Ascending aorta (tissue), 2 donors: ENCODE measurements around the gene PAPLN. TPM values are rescaled to one million over a fixed set of nuclear protein-coding genes. Genes with fewer than 3 reads are reported as not detected.

Experiments used
- DNase-seq, 2 donors: peaks; one replicate each; pipeline ENCODE4 v3.0.0-alpha.2; 2019; ENCODE audit warnings: low spot score in 2 of 2
- H3K27ac ChIP-seq, 2 donors: fragments of 200-600 bp; sonication (generic); one replicate each; pipeline ENCODE4 v1.5.1; 2016 to 2017; ENCODE audit warnings: mild to moderate bottlenecking in 1 of 2
- H3K27me3 ChIP-seq: fragments of 200-600 bp; sonication (generic); one replicate; pipeline ENCODE4 v1.5.1; 2017
- H3K36me3 ChIP-seq, 2 donors: fragments of 200-600 bp; sonication (generic); one replicate each; pipeline ENCODE4 v1.5.1; 2016
- H3K4me1 ChIP-seq, 2 donors: fragments of 200-600 bp; sonication (generic); one replicate each; pipeline ENCODE4 v1.5.1; 2016 to 2017; ENCODE audit warnings: mild to moderate bottlenecking in 1 of 2
- H3K4me3 ChIP-seq, 2 donors: fragments of 200-600 bp; sonication (generic); one replicate each; pipeline ENCODE4 v1.5.1; 2016 to 2017; ENCODE audit warnings: mild to moderate bottlenecking in 1 of 2
- H3K9me3 ChIP-seq, 2 donors: fragments of 200-600 bp; sonication (generic); one replicate each; pipeline ENCODE4 v1.5.1; 2016
- intact Hi-C: fragments of 100-400 bp; cut with DNase I; formaldehyde crosslinking; loops from one replicate; pipeline ENCODE4 v1.15.1; 2023
- total RNA-seq: library from RNA; depleted of rRNA; stranded (reverse); fragments of >200 nt; gene quantifications from one replicate; pipeline ENCODE4 v1.1.0, GENCODE V29; 2016
- TF ChIP-seq, protein P1 (sequence below), 3 experiments: fragments of 200-600 bp in 2 of 3; fragments of 450-650 bp in 1 of 3; sonication (generic) in 2 of 3; IDR thresholded peaks; one replicate each; pipeline ENCODE4 v1.5.1; 2016 to 2019; ENCODE audit warnings: antibody characterized with exemption in 3 of 3, mild to moderate bottlenecking in 1 of 3, moderate library complexity in 1 of 3

Gene PAPLN
- total RNA-seq, 1 donor from 2014 or later = 4.9 TPM

DNA sequence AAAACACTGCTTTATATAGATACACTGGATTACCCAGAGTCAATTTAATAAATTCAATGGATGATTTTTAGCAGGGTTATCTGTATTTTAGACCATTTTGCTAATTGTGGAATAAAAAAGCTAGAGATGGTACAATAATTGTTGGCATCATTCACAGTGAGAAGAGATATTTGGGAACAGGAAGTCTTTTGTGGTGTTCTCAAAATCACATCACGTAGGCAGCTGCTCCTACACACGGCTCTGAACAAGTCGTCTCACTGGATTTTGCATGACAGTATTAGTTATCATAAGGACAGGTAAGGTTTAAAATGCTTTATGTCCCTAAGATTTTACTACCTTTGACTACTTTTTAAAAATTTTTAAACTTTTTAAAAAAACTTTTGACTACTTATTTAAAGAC lies 52.0 kb downstream of the PAPLN start:
- no peaks in the 10 kb centered on the region for H3K4me1 ChIP-seq
- intact Hi-C loops = no loop called here
- H3K36me3 ChIP-seq = peaks cover 29 to 33% of the 10 kb centered on the region in 2 donors
- TF ChIP-seq, protein P1, sequence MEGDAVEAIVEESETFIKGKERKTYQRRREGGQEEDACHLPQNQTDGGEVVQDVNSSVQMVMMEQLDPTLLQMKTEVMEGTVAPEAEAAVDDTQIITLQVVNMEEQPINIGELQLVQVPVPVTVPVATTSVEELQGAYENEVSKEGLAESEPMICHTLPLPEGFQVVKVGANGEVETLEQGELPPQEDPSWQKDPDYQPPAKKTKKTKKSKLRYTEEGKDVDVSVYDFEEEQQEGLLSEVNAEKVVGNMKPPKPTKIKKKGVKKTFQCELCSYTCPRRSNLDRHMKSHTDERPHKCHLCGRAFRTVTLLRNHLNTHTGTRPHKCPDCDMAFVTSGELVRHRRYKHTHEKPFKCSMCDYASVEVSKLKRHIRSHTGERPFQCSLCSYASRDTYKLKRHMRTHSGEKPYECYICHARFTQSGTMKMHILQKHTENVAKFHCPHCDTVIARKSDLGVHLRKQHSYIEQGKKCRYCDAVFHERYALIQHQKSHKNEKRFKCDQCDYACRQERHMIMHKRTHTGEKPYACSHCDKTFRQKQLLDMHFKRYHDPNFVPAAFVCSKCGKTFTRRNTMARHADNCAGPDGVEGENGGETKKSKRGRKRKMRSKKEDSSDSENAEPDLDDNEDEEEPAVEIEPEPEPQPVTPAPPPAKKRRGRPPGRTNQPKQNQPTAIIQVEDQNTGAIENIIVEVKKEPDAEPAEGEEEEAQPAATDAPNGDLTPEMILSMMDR (IDR thresholded peaks at IDR 0.05) = no peak
- no peaks in the 10 kb centered on the region for H3K9me3 ChIP-seq
- DNase-seq = no peak
- H3K27me3 ChIP-seq = no peaks in the 10 kb centered on the region
- no peak overlapping the region for H3K27ac ChIP-seq
- H3K4me3 ChIP-seq = no peak overlapping the region

DNA sequence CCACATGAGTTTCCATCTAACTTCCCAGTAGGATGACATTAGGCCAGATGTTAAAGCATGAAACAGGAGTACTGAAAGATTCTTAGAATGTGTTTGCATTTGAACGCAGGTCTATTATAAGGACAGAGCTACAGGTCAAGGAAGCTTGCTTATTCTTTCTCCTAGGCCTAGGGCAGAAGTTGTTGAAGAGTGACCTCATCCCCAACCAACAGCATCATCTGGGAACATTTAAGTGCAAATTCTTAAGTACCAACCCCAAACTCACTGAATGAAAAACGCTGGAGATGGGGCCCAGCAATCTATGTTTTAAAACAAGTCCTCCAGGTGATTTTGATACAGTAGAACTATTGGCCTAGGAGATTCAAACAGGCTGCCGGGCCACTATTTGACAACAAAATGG lies 52.4 kb downstream of the PAPLN start:
- no peaks in the 10 kb centered on the region for H3K4me1 ChIP-seq
- peaks cover 29% of the 10 kb centered on the region in 2 donors for H3K36me3 ChIP-seq
- TF ChIP-seq, protein P1 (IDR thresholded peaks at IDR 0.05) = no peak
- H3K27ac ChIP-seq = no peak overlapping the region
- intact Hi-C loops = no loop called here
- no peak overlapping the region for H3K4me3 ChIP-seq
- DNase-seq = no peak
- H3K27me3 ChIP-seq = no peaks in the 10 kb centered on the region
- no peaks in the 10 kb centered on the region for H3K9me3 ChIP-seq

DNA sequence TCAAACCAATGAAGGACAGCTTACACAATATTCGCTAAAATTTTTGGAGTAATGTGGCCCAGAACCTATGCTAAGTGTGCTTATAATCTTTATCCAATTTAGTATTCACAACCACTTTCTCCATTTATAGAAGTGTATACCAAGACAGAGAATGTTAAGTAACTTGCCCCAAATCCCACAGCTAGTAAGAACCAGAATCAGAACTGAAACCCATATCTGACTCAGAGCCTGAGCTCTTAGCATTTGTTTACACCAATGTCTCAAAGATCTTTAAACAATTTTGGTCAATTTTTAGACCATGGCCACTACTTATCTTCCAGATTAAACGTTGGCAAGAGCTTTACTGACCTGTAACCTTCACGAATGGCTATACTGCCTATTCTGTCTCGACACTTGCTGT lies 53.0 kb downstream of the PAPLN start:
- H3K27me3 ChIP-seq = no peaks in the 10 kb centered on the region
- no peak overlapping the region for H3K4me3 ChIP-seq
- H3K36me3 ChIP-seq = peaks cover 23 to 26% of the 10 kb centered on the region in 2 donors
- intact Hi-C loops = no loop called here
- no peak for DNase-seq
- no peaks in the 10 kb centered on the region for H3K4me1 ChIP-seq
- H3K27ac ChIP-seq = no peak overlapping the region
- TF ChIP-seq, protein P1 (IDR thresholded peaks at IDR 0.05) = no peak
- H3K9me3 ChIP-seq = no peaks in the 10 kb centered on the region

DNA sequence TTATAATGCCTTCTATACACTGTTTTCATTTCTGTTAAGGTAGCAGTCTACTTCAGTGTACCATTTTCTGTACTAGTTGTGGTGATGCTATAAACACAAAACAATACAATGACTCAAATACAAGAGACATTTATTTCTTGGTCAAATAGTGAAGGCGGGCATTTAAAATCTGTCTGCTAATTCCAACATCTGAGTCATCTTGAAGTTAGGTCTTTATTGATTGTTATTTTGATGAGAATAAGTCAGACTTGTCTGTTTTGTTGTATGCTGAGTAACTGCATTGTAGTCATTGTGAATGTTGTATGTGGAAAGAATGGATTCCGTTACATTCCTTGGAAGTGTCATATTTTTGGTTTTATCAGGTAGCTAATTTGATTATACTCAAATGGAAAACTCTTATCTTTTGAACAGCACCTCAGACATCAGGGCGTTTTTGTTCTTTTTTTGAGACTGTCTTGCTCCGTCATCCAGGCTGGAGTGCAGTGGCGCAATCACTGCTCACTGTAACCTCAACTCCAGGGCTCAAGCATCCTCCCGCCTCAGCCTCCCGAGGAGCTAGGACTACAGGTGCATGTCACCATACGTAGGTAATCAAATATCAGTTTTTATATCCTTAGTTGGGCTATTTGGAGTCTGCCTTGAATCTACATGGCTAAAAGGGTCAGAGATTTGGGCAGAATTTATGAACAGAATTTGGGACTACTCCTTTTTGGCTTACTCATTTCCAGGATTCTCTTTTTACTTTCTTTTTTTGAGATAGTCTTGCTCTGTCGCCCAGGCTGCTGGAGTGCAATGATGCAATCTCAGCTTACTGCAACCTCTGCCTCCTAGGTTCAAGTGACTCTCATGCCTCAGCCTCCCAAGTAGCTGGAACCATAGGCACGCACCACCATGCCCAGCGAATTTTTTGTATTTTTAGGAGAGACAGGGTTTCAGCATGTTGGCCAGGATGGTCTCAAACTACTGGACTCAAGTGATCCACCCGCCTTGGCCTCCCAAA lies 56.8 kb downstream of the PAPLN start:
- DNase-seq = no peak
- Histone ChIP-seq H3K4me3 (no peak overlapping the region), H3K36me3 (peaks cover 9 to 16% of the 10 kb centered on the region in 2 donors), H3K27me3 (no peaks in the 10 kb centered on the region), H3K27ac (no peak overlapping the region), H3K4me1 (no peaks in the 10 kb centered on the region), H3K9me3 (no peaks in the 10 kb centered on the region)
- TF ChIP-seq, protein P1 (IDR thresholded peaks at IDR 0.05) = no peak
- intact Hi-C loops = no loop called here

DNA sequence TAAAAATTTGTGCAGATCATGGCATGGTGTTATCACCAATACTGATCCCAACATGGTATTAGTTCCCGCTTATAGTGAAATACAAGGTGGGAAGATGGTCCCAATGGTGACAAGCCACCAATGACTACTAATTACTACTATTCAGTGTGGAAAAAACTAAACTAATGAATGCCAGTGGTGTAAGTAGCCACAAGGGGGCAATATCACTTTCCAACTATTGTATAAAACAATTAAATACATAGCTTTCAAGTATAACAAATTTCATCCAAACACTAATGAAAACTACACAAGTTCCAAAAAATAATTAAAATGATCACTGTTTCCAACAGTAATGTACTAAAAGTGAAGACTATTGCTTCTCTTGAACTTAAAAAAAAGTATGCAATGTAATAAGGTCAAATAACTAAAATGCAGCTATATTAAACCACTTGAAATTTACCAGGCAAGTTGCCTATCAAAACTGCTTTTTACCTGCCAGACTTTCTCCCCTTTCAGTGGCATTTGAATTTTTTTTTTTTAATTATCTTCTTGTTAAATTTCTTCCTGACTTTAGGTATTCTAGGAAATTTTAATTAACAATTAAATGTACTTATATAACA lies 58.0 kb downstream of the PAPLN start:
- intact Hi-C loops = loop anchor here (1.0 kb wide), 1 partner anchor 177 kb away; no protein-coding TSS in a partner anchor

More for the DNA sequence above, 58.0 kb downstream of the PAPLN start:
- TF ChIP-seq, protein P1 (IDR thresholded peaks at IDR 0.05) = peak; percentile 41 to 62 (median 51)
- Histone ChIP-seq H3K9me3 (no peaks in the 10 kb centered on the region), H3K36me3 (peaks cover 9 to 16% of the 10 kb centered on the region in 2 donors), H3K27me3 (no peaks in the 10 kb centered on the region), H3K4me3 (no peak overlapping the region), H3K4me1 (no peaks in the 10 kb centered on the region), H3K27ac (no peak overlapping the region)
- no peak for DNase-seq
